Heart left ventricle (tissue), 13 donors: ENCODE results near the gene CTAGE9.

Experiments used
- POLR2A ChIP-seq, 2 donors: fragments of 450-650 bp; IDR thresholded peaks; one replicate each; pipeline ENCODE4 v1.6.1; 2017; ENCODE audit warnings: antibody characterized with exemption in 2 of 2, mild to moderate bottlenecking in 2 of 2, moderate library complexity in 2 of 2
- TF ChIP-seq, protein P1 (sequence below), 12 donors: fragments of 200-600 bp; sonication (generic) in 4 of 12; IDR thresholded peaks; one replicate each; pipeline versions ENCODE4 v1.5.0 to v1.8.0; 2018 to 2022; ENCODE audit warnings: antibody characterized with exemption in 12 of 12, mild to moderate bottlenecking in 5 of 12
- donor health status: ischemic (EF 13 %, LVEDD 7.1; RV severe dilation, severe dysfunction).
- donor health status: DM: no; HTN: yes; CAD: no.
- donor health status: DM: no; HTN: no; CAD: no.
- donor health status: ischemic (EF 25% LVEDD 6.9; RV normal size, moderate dysfunction).
- donor health status: ischemic (EF 25% LVEDD 5.7; RV mildly dilated, moderate dysfunction).
- donor health status: ischemic (EF 35%, LVEDD 5.7; RV mildly dilated, moderate dysfunction).
- donor health status: nonischemic (EF 11% LVEDD 7.7; RV severe dilation, severe dysfunction).
- donor health status: DM: yes; HTN: yes; CAD: no.
- donor health status: PGD.
- donor health status: ischemic (EF 29% LVEDD 5.4; RV normal size, mild dysfunction).
- donor health status: nonischemic (EF 23%, LVEDD 6.1; RV moderate dilation, normal function).

GRCh38 chr6:131736003-131736596 lies 25.3 kb upstream of the CTAGE9 start:
- TF ChIP-seq POLR2A (IDR thresholded peaks at IDR 0.05), result no peak
- TF ChIP-seq, protein P1, sequence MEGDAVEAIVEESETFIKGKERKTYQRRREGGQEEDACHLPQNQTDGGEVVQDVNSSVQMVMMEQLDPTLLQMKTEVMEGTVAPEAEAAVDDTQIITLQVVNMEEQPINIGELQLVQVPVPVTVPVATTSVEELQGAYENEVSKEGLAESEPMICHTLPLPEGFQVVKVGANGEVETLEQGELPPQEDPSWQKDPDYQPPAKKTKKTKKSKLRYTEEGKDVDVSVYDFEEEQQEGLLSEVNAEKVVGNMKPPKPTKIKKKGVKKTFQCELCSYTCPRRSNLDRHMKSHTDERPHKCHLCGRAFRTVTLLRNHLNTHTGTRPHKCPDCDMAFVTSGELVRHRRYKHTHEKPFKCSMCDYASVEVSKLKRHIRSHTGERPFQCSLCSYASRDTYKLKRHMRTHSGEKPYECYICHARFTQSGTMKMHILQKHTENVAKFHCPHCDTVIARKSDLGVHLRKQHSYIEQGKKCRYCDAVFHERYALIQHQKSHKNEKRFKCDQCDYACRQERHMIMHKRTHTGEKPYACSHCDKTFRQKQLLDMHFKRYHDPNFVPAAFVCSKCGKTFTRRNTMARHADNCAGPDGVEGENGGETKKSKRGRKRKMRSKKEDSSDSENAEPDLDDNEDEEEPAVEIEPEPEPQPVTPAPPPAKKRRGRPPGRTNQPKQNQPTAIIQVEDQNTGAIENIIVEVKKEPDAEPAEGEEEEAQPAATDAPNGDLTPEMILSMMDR (IDR thresholded peaks at IDR 0.05), result no peak
